IMR-90 (cell line): Measurements from ENCODE around the gene CD96. TPM values are rescaled to one million over a fixed set of nuclear protein-coding genes. Genes with fewer than 3 reads are reported as not detected.
A peak's percentile ranks its signal among the peaks of the same experiment; 100 is the strongest.

ENCODE experiments used
- ATAC-seq: fragments of 200-7000 bp; cut with Tn5 transposase; 2 replicates; pipeline ENCODE4 v1.9.1; 2020; ENCODE audit warnings: low read depth, mild to moderate bottlenecking, moderate library complexity
- BruUV-seq: library from RNA; stranded (reverse); fragments of 400-500 nt; replicated peaks from 2 replicates; lab custom pipeline; 2021; lab: Mats Ljungman, UMichigan
- CTCF ChIA-PET: fragments of 300-600 bp; formaldehyde crosslinking; extraction: SDS; loops from one replicate; lab custom pipeline; 2021; ENCODE audit warnings: antibody characterized with exemption; lab: Yijun Ruan, JAX
- POLR2A ChIA-PET: fragments of 300-600 bp; sonication (Branson Sonifier 250); formaldehyde crosslinking; loops from one replicate; lab custom pipeline; 2022; ENCODE audit warnings: antibody characterized with exemption; ENCODE audit not compliant: unreplicated experiment; lab: Charles Lee
- DNase-seq: peaks from one replicate; pipeline ENCODE4 v3.0.0; 2013
- H2AFZ ChIP-seq: replicated peaks from 2 replicates; pipeline ENCODE3; 2013; ENCODE audit warnings: low read length, mild to moderate bottlenecking; ENCODE audit not compliant: poor library complexity
- H2AK5ac ChIP-seq: 2 replicates; pipeline ENCODE4 v1.6.1; 2013; ENCODE audit warnings: low read depth, low read length, inconsistent platforms
- H2AK9ac ChIP-seq: replicated peaks from 2 replicates; pipeline ENCODE3; 2013; ENCODE audit warnings: mild to moderate bottlenecking, low read depth, low read length, moderate library complexity; ENCODE audit not compliant: poor library complexity
- H2BK120ac ChIP-seq: 2 replicates; pipeline ENCODE4 v1.6.1; 2013; ENCODE audit warnings: low read depth, low read length, inconsistent platforms
- H2BK15ac ChIP-seq: 3 replicates; pipeline ENCODE4 v1.6.1; 2013; ENCODE audit warnings: low read depth, low read length, inconsistent platforms
- H2BK20ac ChIP-seq: 2 replicates; pipeline ENCODE4 v1.6.1; 2013; ENCODE audit warnings: low read depth, mild to moderate bottlenecking, inconsistent platforms, low read length, moderate library complexity
- H2BK5ac ChIP-seq: 2 replicates; pipeline ENCODE4 v1.6.1; 2013; ENCODE audit warnings: mild to moderate bottlenecking, low read depth, low read length, inconsistent platforms; ENCODE audit not compliant: poor library complexity, severe bottlenecking
- H3K14ac ChIP-seq: replicated peaks from 2 replicates; pipeline ENCODE4 v1.6.1; 2013; ENCODE audit warnings: low read depth, low read length, inconsistent platforms
- H3K18ac ChIP-seq: 2 replicates; pipeline ENCODE4 v1.6.1; 2013; ENCODE audit warnings: low read depth, low read length, control low read depth
- H3K23ac ChIP-seq: 2 replicates; pipeline ENCODE4 v1.6.1; 2013; ENCODE audit warnings: low read depth, low read length, inconsistent platforms
- H3K27ac ChIP-seq: 2 replicates; pipeline ENCODE4 v1.5.1; 2013; ENCODE audit warnings: mild to moderate bottlenecking, control low read depth, low read length; ENCODE audit not compliant: insufficient read depth
- H3K27me3 ChIP-seq: 2 replicates; pipeline ENCODE4 v1.6.1; 2013; ENCODE audit warnings: low read length; ENCODE audit not compliant: control insufficient read depth, insufficient read depth
- H3K36me3 ChIP-seq: 2 replicates; pipeline ENCODE4 v1.6.1; 2013; ENCODE audit warnings: low read length, mixed read lengths; ENCODE audit not compliant: control insufficient read depth, insufficient read depth
- H3K4ac ChIP-seq: 2 replicates; pipeline ENCODE4 v1.6.1; 2013; ENCODE audit warnings: low read depth, low read length, inconsistent platforms
- H3K4me1 ChIP-seq: 2 replicates; pipeline ENCODE4 v1.6.1; 2013; ENCODE audit warnings: low read length, mixed read lengths; ENCODE audit not compliant: control insufficient read depth, insufficient read depth
- H3K4me2 ChIP-seq: 2 replicates; pipeline ENCODE4 v1.6.1; 2013; ENCODE audit warnings: low read depth, mild to moderate bottlenecking, control low read depth, low read length, moderate library complexity
- H3K4me3 ChIP-seq: 2 replicates; pipeline ENCODE4 v1.5.1; 2013; ENCODE audit warnings: low read depth, mild to moderate bottlenecking, control low read depth, low read length, moderate library complexity; ENCODE audit not compliant: insufficient read depth
- H3K56ac ChIP-seq: 2 replicates; pipeline ENCODE4 v1.6.1; 2013; ENCODE audit warnings: low read length, inconsistent platforms; ENCODE audit not compliant: insufficient read depth; ENCODE audit errors: extremely low read depth
- H3K79me1 ChIP-seq, 2 experiments: 2 replicates each; pipeline ENCODE4 v1.6.1; 2013; ENCODE audit warnings: low read length in 2 of 2, inconsistent platforms in 1 of 2, low read depth in 1 of 2
- H3K9ac ChIP-seq: 2 replicates; pipeline ENCODE4 v1.6.1; 2013; ENCODE audit warnings: low read depth, low read length, control low read depth
- H3K9me1 ChIP-seq: 2 replicates; pipeline ENCODE4 v1.6.1; 2013; ENCODE audit warnings: low read length, inconsistent platforms; ENCODE audit not compliant: insufficient read depth
- H3K9me3 ChIP-seq: 2 replicates; pipeline ENCODE4 v1.6.1; 2013; ENCODE audit warnings: low read length; ENCODE audit not compliant: control insufficient read depth, insufficient read depth
- H4K20me1 ChIP-seq: 2 replicates; pipeline ENCODE4 v1.6.1; 2013; ENCODE audit warnings: low read length, inconsistent platforms; ENCODE audit not compliant: insufficient read depth
- H4K5ac ChIP-seq: 2 replicates; pipeline ENCODE4 v1.6.1; 2013; ENCODE audit warnings: mild to moderate bottlenecking, low read depth, low read length, control low read depth
- H4K8ac ChIP-seq, 2 experiments: 2 replicates each; pipeline ENCODE4 v1.6.1; 2013; ENCODE audit warnings: low read depth in 2 of 2, low read length in 2 of 2, control low read depth in 1 of 2, inconsistent platforms in 1 of 2
- H4K91ac ChIP-seq: 2 replicates; pipeline ENCODE4 v1.6.1; 2013; ENCODE audit warnings: low read depth, low read length, inconsistent platforms; ENCODE audit not compliant: insufficient read depth
- CEBPB ChIP-seq: IDR thresholded peaks from 2 replicates; pipeline ENCODE4 v1.6.1; 2012; ENCODE audit warnings: low read depth, low read length, improper control_type of control experiment
- CTCF ChIP-seq: conservative IDR thresholded peaks from 2 replicates; pipeline ENCODE4 v1.5.1; 2012; ENCODE audit warnings: mild to moderate bottlenecking, low read depth, low read length, improper control_type of control experiment
- FOS ChIP-seq: fragments of 150-350 bp; IDR thresholded peaks from 2 replicates; pipeline ENCODE4 v1.6.1; 2016; ENCODE audit warnings: low read depth, low read length
- WGBS, 2 experiments: methylation state at CpG; one replicate each; pipeline versions ENCODE4 v1.1.5 to v1.1.7; 2013; ENCODE audit warnings: missing lambda C conversion rate in 2 of 2; ENCODE audit not compliant: insufficient read length in 1 of 2; ENCODE audit errors: extremely low coverage in 2 of 2; 5-methylcytosine and 5-hydroxymethylcytosine counted together
- dilution Hi-C: fragments of 300-500 bp; cut with HindIII; formaldehyde crosslinking; loops from one replicate; pipeline ENCODE4 v1.14.3; 2018; ENCODE audit warnings: low sequenced_read_pairs; ENCODE audit not compliant: unreplicated experiment
- in situ Hi-C: fragments of 300-500 bp; cut with MboI; formaldehyde crosslinking; loops from 3 replicates; pipeline ENCODE4 v1.14.3; 2019; ENCODE audit warnings: low sequenced_read_pairs, inconsistent platforms, mixed read lengths
- intact Hi-C: fragments of 100-400 bp; cut with micrococcal nuclease; formaldehyde crosslinking; loops from 2 replicates; pipeline ENCODE4 v1.10.0; 2022
- polyA plus RNA-seq, 3 experiments: library from polyadenylated mRNA; depleted of rRNA; stranded (reverse); fragments of >200 nt; gene quantifications; 2 replicates each; pipeline ENCODE4 v1.2.3, GENCODE V29; 2012; ENCODE audit warnings: low replicate concordance in 1 of 3
- total RNA-seq: library from RNA; depleted of rRNA; stranded (reverse); fragments of >200 nt; gene quantifications from 2 replicates; pipeline ENCODE4 v1.2.3, GENCODE V29; 2012

The CD96 gene
- total and polyA plus RNA-seq, 2 of the 4 experiments (the other 2 are of a cell fraction): 0.05 to 0.18 TPM

DNA sequence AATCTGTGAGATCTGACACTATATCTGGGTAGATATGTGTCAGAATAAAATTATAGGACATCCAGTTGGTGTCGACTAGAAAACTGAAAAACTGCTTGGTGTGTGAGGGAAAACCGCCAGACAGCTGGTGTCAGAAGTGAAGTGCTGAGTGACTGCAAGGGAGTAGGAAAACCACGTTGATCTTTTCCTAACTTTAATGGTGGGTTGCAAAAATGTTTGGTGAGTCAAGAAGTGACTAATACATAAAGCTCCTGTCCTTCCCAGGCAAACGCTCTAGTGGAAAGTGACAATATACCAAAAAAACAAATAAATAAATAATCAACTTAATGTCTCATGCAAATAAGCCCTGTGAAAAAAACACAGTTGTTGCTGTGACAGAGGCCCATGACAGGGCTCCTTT is 7.3 kb upstream of the CD96 start:
- H3K56ac ChIP-seq: no peak overlapping the region
- 0 out of 2 replicates have a peak overlapping the region, but pooled peaks have one; percentile 8 for H3K14ac ChIP-seq
- H4K20me1 ChIP-seq: no peaks in the 10 kb centered on the region
- no peak overlapping the region for H3K4me3 ChIP-seq
- no peaks in the 10 kb centered on the region for H3K36me3 ChIP-seq
- H3K27ac ChIP-seq: no peak overlapping the region
- no peak overlapping the region for H2BK120ac ChIP-seq
- H2BK15ac ChIP-seq: no peak overlapping the region
- no peak overlapping the region for H4K5ac ChIP-seq
- in situ Hi-C loops (no loop called here), dilution Hi-C loops (no loop called here), intact Hi-C loops (loop anchor here (5.0 kb wide), 2 partner anchors 462 to 1007 kb away; partner anchors contain the start of gene NECTIN3)
- H3K9me1 ChIP-seq: peaks cover 7% of the 10 kb centered on the region; the same call in 1 of the 2 replicates
- TF ChIP-seq FOS: peak; percentile 40; the same call in 1 of the 2 replicates
- TF ChIP-seq CEBPB: no peak; the same call in 1 of the 2 replicates
- no peak for TF ChIP-seq CTCF
- CTCF ChIA-PET: interaction anchor here (0.6 kb wide), 1 partner anchor 1508 kb away, joined by 4 read pairs; no protein-coding TSS in a partner anchor
- peak overlapping the region; percentile 56; the same call in 1 of the 2 replicates for H2BK20ac ChIP-seq
- H3K4me1 ChIP-seq: peaks cover 7% of the 10 kb centered on the region
- WGBS, 2 experiments: 80% methylated on average over 1 of the region's 4 CpGs; no CpG with 5 or more reads in 1 of the 2 experiments
- no peak overlapping the region for H2BK5ac ChIP-seq
- H2AK5ac ChIP-seq: no peak overlapping the region
- H2AK9ac ChIP-seq: no peak overlapping the region
- DNase-seq (peak; percentile 71), ATAC-seq (peak; percentile 40)
- H2AFZ ChIP-seq: no peak overlapping the region
- no peak overlapping the region for H3K23ac ChIP-seq
- no peaks in the 10 kb centered on the region for H3K79me1 ChIP-seq
- no TSS peak for BruUV-seq
- H3K9ac ChIP-seq: no peak overlapping the region
- no peak overlapping the region for H3K4ac ChIP-seq
- no peak overlapping the region for H3K4me2 ChIP-seq
- H4K91ac ChIP-seq: no peak overlapping the region
- H3K27me3 ChIP-seq: no peaks in the 10 kb centered on the region
- H3K18ac ChIP-seq: no peak overlapping the region
- H4K8ac ChIP-seq: no peak overlapping the region
- POLR2A ChIA-PET: no interaction called here
- no peaks in the 10 kb centered on the region for H3K9me3 ChIP-seq
